ENCODE data around the gene C2CD4C.
"Not testable (repeated sequence)": the region's sequence is repeated elsewhere in the genome, so short reads cannot be mapped to it uniquely, and the experiment has no call there.

C2CD4C gene

GRCh38 chr19:413756-414420 is 4.9 kb upstream of the C2CD4C start:
- no peak for DNase-seq (ENCODE audit: low spot score)
- Mint-ChIP-seq H3K4me1 (ENCODE audit: low read depth) (peaks cover 2% of the 10 kb centered on the region), H3K4me3 (no peak overlapping the region), H3K9me3 (no peaks in the 10 kb centered on the region), H3K27me3 (ENCODE audit: low read depth) (peaks cover 11% of the 10 kb centered on the region), H3K27ac (no peak overlapping the region), H3K36me3 (ENCODE audit: low read depth) (no peaks in the 10 kb centered on the region)

- no peaks in the 10 kb centered on the region for H3K9me3 Mint-ChIP-seq
- H3K27ac Mint-ChIP-seq, result no peak overlapping the region
- DNase-seq (ENCODE audit: low spot score), result no peak
- H3K4me3 Mint-ChIP-seq, result no peak overlapping the region
- H3K27me3 Mint-ChIP-seq (ENCODE audit: low read depth), result peaks cover 11% of the 10 kb centered on the region
- H3K36me3 Mint-ChIP-seq (ENCODE audit: low read depth), result no peaks in the 10 kb centered on the region
- peaks cover 2% of the 10 kb centered on the region for H3K4me1 Mint-ChIP-seq (ENCODE audit: low read depth)
Observed at GRCh38 chr19:412356-413355, 3.7 kb upstream of the C2CD4C start.

GRCh38 chr19:411723-412355 is 2.9 kb upstream of the C2CD4C start:
- Mint-ChIP-seq H3K27me3 (ENCODE audit: low read depth) (peaks cover 11% of the 10 kb centered on the region), H3K4me3 (no peak overlapping the region), H3K4me1 (ENCODE audit: low read depth) (peaks cover 2% of the 10 kb centered on the region), H3K9me3 (no peaks in the 10 kb centered on the region), H3K27ac (no peak overlapping the region), H3K36me3 (ENCODE audit: low read depth) (no peaks in the 10 kb centered on the region)
- no peak for DNase-seq (ENCODE audit: low spot score)

GRCh38 chr19:411121-411722 is 2.3 kb upstream of the C2CD4C start:
- H3K4me1 Mint-ChIP-seq (ENCODE audit: low read depth); DNase-seq (ENCODE audit: low spot score); H3K9me3 Mint-ChIP-seq; H3K27ac Mint-ChIP-seq; H3K4me3 Mint-ChIP-seq; H3K36me3 Mint-ChIP-seq (ENCODE audit: low read depth): not testable (repeated sequence)
- peaks cover 11% of the 10 kb centered on the region for H3K27me3 Mint-ChIP-seq (ENCODE audit: low read depth)

GRCh38 chr19:410243-410781 is 1.4 kb upstream of the C2CD4C start:
- H3K4me1 Mint-ChIP-seq (ENCODE audit: low read depth), result peaks cover 2% of the 10 kb centered on the region
- H3K4me3 Mint-ChIP-seq, result no peak overlapping the region
- no peak overlapping the region for H3K27ac Mint-ChIP-seq
- DNase-seq (ENCODE audit: low spot score), result no peak
- H3K9me3 Mint-ChIP-seq, result no peaks in the 10 kb centered on the region
- H3K36me3 Mint-ChIP-seq (ENCODE audit: low read depth), result no peaks in the 10 kb centered on the region
- peaks cover 11% of the 10 kb centered on the region for H3K27me3 Mint-ChIP-seq (ENCODE audit: low read depth)

- Mint-ChIP-seq H3K27ac (peak overlapping the region; percentile 4), H3K27me3 (ENCODE audit: low read depth) (peaks cover 11% of the 10 kb centered on the region), H3K9me3 (no peaks in the 10 kb centered on the region), H3K4me3 (peak overlapping the region; percentile 57), H3K4me1 (ENCODE audit: low read depth) (peaks cover 2% of the 10 kb centered on the region), H3K36me3 (ENCODE audit: low read depth) (no peaks in the 10 kb centered on the region)
- no peak for DNase-seq (ENCODE audit: low spot score)
Observed at GRCh38 chr19:409516-410242, 732 bp upstream of the C2CD4C start.

GRCh38 chr19:408441-408901 is 476 bp downstream of the C2CD4C start:
- no peak overlapping the region for H3K27ac Mint-ChIP-seq
- H3K4me1 Mint-ChIP-seq (ENCODE audit: low read depth), result peaks cover 2% of the 10 kb centered on the region
- H3K36me3 Mint-ChIP-seq (ENCODE audit: low read depth), result no peaks in the 10 kb centered on the region
- peaks cover 11% of the 10 kb centered on the region for H3K27me3 Mint-ChIP-seq (ENCODE audit: low read depth)
- DNase-seq (ENCODE audit: low spot score), result no peak
- no peaks in the 10 kb centered on the region for H3K9me3 Mint-ChIP-seq
- no peak overlapping the region for H3K4me3 Mint-ChIP-seq

- Mint-ChIP-seq H3K27me3 (ENCODE audit: low read depth) (peaks cover 11% of the 10 kb centered on the region), H3K4me1 (ENCODE audit: low read depth) (peaks cover 2% of the 10 kb centered on the region), H3K27ac (no peak overlapping the region), H3K36me3 (ENCODE audit: low read depth) (no peaks in the 10 kb centered on the region), H3K4me3 (no peak overlapping the region), H3K9me3 (no peaks in the 10 kb centered on the region)
- DNase-seq (ENCODE audit: low spot score), result no peak
Observed at GRCh38 chr19:407511-408440, 1.2 kb downstream of the C2CD4C start.

- no peak for DNase-seq (ENCODE audit: low spot score)
- no peak overlapping the region for H3K4me3 Mint-ChIP-seq
- H3K4me1 Mint-ChIP-seq (ENCODE audit: low read depth), result peaks cover 2% of the 10 kb centered on the region
- no peaks in the 10 kb centered on the region for H3K9me3 Mint-ChIP-seq
- no peak overlapping the region for H3K27ac Mint-ChIP-seq
- H3K27me3 Mint-ChIP-seq (ENCODE audit: low read depth), result peaks cover 11% of the 10 kb centered on the region
- H3K36me3 Mint-ChIP-seq (ENCODE audit: low read depth), result no peaks in the 10 kb centered on the region
Observed at GRCh38 chr19:406971-407510, 1.9 kb downstream of the C2CD4C start.

- Mint-ChIP-seq H3K4me3 (no peak overlapping the region), H3K27me3 (ENCODE audit: low read depth) (peaks cover 11% of the 10 kb centered on the region), H3K9me3 (no peaks in the 10 kb centered on the region), H3K4me1 (ENCODE audit: low read depth) (peaks cover 2% of the 10 kb centered on the region), H3K36me3 (ENCODE audit: low read depth) (no peaks in the 10 kb centered on the region), H3K27ac (no peak overlapping the region)
- DNase-seq (ENCODE audit: low spot score), result no peak
Observed at GRCh38 chr19:406135-406781, 2.7 kb downstream of the C2CD4C start.

GRCh38 chr19:405121-405965 is 3.6 kb downstream of the C2CD4C start:
- H3K27ac Mint-ChIP-seq, result no peak overlapping the region
- DNase-seq (ENCODE audit: low spot score), result no peak
- no peaks in the 10 kb centered on the region for H3K36me3 Mint-ChIP-seq (ENCODE audit: low read depth)
- peaks cover 10% of the 10 kb centered on the region for H3K27me3 Mint-ChIP-seq (ENCODE audit: low read depth)
- H3K4me1 Mint-ChIP-seq (ENCODE audit: low read depth), result peaks cover 2% of the 10 kb centered on the region
- no peak overlapping the region for H3K4me3 Mint-ChIP-seq
- no peaks in the 10 kb centered on the region for H3K9me3 Mint-ChIP-seq
